ENCODE data around the gene CXCL12.

The CXCL12 gene

GRCh38 chr10:44377651-44378310, 7.1 kb downstream of the CXCL12 start (continued):
- no peak for TF ChIP-seq CREB5 (CRISPR knock-in tag; IDR thresholded peaks at IDR 0.05; ENCODE audit: low read depth)
- TF ChIP-seq GLIS3 (CRISPR knock-in tag; IDR thresholded peaks at IDR 0.05), result no peak
- TF ChIP-seq CSDC2 (CRISPR knock-in tag; IDR thresholded peaks at IDR 0.05), result no peak
- TF ChIP-seq ZNF70 (CRISPR knock-in tag; IDR thresholded peaks at IDR 0.05), result no peak
- no peak for TF ChIP-seq ISL1 (CRISPR knock-in tag; IDR thresholded peaks at IDR 0.05)
- TF ChIP-seq ZC3H10 (CRISPR knock-in tag; IDR thresholded peaks at IDR 0.05), result no peak
- TF ChIP-seq PPARA (CRISPR knock-in tag; IDR thresholded peaks at IDR 0.05; ENCODE audit: borderline replicate concordance), result no peak

- TF ChIP-seq ZNF8 (CRISPR knock-in tag; IDR thresholded peaks at IDR 0.05) (no peak), SNAI2 (CRISPR knock-in tag; IDR thresholded peaks at IDR 0.05) (no peak), CSDC2 (CRISPR knock-in tag; IDR thresholded peaks at IDR 0.05) (no peak), ZNF70 (CRISPR knock-in tag; IDR thresholded peaks at IDR 0.05) (no peak), ZC3H10 (CRISPR knock-in tag; IDR thresholded peaks at IDR 0.05) (no peak), POU6F1 (CRISPR knock-in tag; IDR thresholded peaks at IDR 0.05; ENCODE audit: borderline replicate concordance, low read depth) (no peak), ISL1 (CRISPR knock-in tag; IDR thresholded peaks at IDR 0.05) (no peak), GLIS3 (CRISPR knock-in tag; IDR thresholded peaks at IDR 0.05) (no peak), TCF4 (CRISPR knock-in tag; IDR thresholded peaks at IDR 0.05; ENCODE audit: borderline replicate concordance) (no peak), ARNTL (CRISPR knock-in tag; IDR thresholded peaks at IDR 0.05; ENCODE audit: borderline replicate concordance, low read depth) (no peak), PATZ1 (CRISPR knock-in tag; IDR thresholded peaks at IDR 0.05; ENCODE audit: borderline replicate concordance) (no peak), RARB (CRISPR knock-in tag; IDR thresholded peaks at IDR 0.05) (no peak), CREB5 (CRISPR knock-in tag; IDR thresholded peaks at IDR 0.05; ENCODE audit: low read depth) (no peak), BACH2 (CRISPR knock-in tag; IDR thresholded peaks at IDR 0.05; ENCODE audit: borderline replicate concordance) (no peak), OSR1 (CRISPR knock-in tag; IDR thresholded peaks at IDR 0.05) (no peak), ZNF565 (CRISPR knock-in tag; conservative IDR thresholded peaks at IDR 0.05; ENCODE audit: low read depth) (no peak), ZFP3 (CRISPR knock-in tag; IDR thresholded peaks at IDR 0.05) (no peak), ESRRG (CRISPR knock-in tag; IDR thresholded peaks at IDR 0.05) (no peak)
- ATAC-seq, result no peak
These were observed 8.3 kb downstream of the CXCL12 start for GRCh38 chr10:44376472-44377099.

- ATAC-seq, result no peak
- TF ChIP-seq ZFP30 (CRISPR knock-in tag; IDR thresholded peaks at IDR 0.05) (no peak), RARB (CRISPR knock-in tag; IDR thresholded peaks at IDR 0.05) (no peak), CREB5 (CRISPR knock-in tag; IDR thresholded peaks at IDR 0.05; ENCODE audit: low read depth) (no peak), ZFP3 (CRISPR knock-in tag; IDR thresholded peaks at IDR 0.05) (no peak), CSRNP3 (CRISPR knock-in tag; IDR thresholded peaks at IDR 0.05) (no peak), CSDC2 (CRISPR knock-in tag; IDR thresholded peaks at IDR 0.05) (no peak), TOX (CRISPR knock-in tag; IDR thresholded peaks at IDR 0.05; ENCODE audit: borderline replicate concordance) (no peak), ESRRG (CRISPR knock-in tag; IDR thresholded peaks at IDR 0.05) (no peak), PPARA (CRISPR knock-in tag; IDR thresholded peaks at IDR 0.05; ENCODE audit: borderline replicate concordance) (no peak)
These were observed 10.7 kb downstream of the CXCL12 start for GRCh38 chr10:44374155-44374554.
